Brain pericyte (primary cell): ENCODE results near the gene THSD4.

Source experiments
- DNase-seq: peaks from one replicate; pipeline ENCODE4 v3.0.0-alpha.2; 2012; ENCODE audit warnings: low read depth, low spot score

Gene THSD4

GRCh38 chr15:71493526-71493925, 378.3 kb downstream of the THSD4 start:
- no peak for DNase-seq

- no peak for DNase-seq
Observed at GRCh38 chr15:71494563-71495397, 379.5 kb downstream of the THSD4 start.

DNA sequence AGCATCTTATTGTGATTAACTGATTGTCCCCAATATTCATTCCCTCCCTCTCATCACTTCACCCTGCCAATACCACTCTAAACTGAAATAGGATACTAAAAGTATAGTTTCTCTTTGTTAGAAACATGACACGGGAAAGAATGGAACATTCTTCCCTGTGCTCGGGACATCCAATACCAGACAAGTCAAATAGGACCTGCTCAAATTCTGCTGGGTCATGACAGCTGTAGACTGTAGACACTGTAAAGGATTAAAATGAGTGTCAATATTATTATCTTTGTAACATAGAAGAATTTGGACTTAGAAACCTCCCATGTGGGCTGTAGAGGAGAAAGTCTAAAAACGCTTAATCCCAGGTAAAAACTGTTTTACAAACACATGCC, 380.1 kb downstream of the THSD4 start:
- DNase-seq, result no peak

GRCh38 chr15:71496336-71496955, 381.2 kb downstream of the THSD4 start:
- no peak for DNase-seq

DNA sequence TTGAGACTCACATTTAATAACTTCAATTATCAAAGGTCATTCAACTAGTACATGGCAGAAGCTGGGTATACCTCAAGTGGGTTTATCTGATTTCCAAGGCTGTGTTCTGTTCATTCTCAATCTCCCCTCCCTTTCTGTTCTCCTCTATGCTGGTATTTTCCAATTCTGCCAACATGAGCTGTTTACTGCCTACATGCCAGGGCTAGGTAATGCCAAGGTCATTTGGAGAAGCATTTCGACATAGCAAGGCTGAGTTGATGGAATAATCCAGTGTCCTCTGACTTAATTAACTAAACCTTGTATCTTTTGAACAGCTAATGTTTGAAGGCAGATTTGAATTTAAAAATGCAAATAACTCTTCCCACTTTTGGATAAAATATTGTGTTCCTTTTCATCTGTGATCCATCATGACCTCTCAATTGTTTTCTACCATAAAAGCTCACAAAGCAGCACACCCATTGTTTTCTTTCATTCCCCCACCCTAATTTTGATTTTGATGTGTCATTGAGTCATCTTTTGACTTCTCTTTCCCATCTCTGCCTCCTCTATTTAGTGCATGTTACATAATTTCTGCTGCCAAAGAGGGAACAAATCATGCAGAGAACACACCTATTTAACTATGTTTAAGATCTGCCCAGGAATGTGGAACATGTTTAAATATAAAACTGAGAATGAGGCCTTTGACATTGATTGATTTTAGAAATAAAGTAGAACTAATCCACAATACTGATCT, 386.2 kb downstream of the THSD4 start:
- no peak for DNase-seq

DNA sequence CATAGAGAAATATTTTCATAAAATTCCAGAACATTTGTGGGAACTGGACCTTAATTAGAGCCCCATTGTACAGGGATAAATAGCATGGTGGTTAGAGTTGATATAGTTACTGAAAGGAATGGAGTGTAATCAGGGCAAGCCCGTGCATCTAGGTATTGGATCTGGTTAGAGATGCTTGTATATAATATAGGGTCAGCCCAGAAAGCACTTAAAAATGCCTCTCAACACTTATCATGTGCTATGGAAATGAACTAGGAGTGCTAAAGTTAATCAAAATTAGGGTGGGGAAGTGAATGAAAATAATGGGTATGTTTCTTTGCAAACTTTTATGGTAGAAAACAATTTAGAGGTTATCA, 386.8 kb downstream of the THSD4 start:
- DNase-seq, result no peak

GRCh38 chr15:71505962-71506361, 390.7 kb downstream of the THSD4 start:
- no peak for DNase-seq

DNA sequence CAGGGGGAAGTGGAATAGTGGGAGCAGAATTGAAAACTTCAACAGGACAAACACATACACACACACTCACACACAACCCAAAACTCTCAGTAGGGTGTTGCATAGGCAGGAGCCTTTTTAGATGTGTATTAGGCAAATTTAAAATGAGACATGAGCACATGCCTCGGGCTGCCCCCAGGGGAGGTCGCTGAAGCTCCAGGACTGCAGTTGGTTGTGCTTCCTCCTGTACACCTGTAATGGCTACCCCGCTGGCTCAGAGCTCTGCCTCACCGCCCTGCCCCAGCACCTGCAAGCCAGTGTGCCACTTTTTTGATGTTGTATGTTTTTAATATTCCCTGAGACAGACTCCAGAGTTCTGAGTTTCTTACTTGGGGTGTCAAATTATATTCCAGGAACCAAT, 391.7 kb downstream of the THSD4 start:
- DNase-seq, result no peak

- DNase-seq, result no peak
Observed at GRCh38 chr15:71508081-71508682, 392.9 kb downstream of the THSD4 start.

GRCh38 chr15:71509139-71509538, 393.9 kb downstream of the THSD4 start:
- no peak for DNase-seq

DNA sequence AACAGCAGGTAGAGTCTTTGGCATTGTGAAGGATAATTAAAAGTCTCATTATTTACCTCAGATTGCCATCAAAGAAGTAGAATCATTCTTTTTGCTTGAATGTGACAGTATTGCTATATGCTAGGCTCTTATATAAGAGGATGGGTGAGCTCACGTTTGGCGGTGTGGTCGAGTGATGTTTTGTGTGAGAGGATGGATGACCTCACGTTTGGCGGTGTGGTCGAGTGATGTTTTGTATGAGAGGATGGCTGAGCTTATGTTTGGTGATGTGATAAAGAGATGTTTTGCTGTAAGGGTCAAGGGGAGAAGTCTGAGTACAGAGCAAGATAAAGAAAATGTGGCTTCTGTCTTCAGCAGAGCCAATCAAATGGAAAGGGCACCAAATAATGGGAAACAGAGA, 395.5 kb downstream of the THSD4 start:
- DNase-seq, result no peak

DNA sequence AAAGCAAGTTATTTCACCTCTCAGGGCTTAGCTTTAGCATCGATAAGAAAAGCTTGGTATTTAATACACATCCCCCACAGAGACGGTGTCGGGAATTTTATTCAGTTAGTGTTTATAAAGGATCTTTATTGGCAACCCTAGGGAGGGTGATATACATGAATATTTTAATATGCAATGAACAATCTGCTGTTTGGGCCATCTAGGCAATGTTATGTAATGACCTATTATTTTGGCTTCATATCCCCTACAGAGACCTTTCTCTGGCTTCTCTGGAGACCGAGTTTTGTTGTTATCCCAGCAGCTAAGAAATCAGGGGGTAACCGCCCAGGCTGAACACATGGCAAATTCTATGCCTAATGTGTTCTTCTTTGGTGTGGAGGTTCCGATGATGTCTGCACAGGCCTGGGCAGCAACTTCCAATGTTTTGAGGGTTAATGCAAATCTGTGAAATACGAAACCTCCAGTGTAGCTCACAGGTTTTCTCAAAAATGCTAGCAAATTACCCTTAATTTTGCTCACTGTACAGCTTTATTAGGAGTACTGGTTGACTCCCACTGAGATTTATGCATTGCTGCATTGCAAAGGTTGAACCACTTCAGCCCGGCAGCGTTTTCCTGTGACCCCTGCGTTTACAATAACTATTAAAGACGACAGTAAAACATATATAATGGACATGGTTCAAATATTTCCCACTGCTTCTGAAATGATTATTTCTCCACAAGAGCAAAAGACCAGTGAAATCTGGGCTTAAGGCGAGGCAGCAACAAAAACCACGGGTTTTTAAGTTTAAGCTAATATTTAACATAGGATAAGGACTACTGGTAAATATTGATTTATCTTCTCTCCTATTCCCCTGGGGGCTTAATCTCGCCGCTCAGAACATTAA, 396.8 kb downstream of the THSD4 start:
- peak; percentile 65 for DNase-seq

DNA sequence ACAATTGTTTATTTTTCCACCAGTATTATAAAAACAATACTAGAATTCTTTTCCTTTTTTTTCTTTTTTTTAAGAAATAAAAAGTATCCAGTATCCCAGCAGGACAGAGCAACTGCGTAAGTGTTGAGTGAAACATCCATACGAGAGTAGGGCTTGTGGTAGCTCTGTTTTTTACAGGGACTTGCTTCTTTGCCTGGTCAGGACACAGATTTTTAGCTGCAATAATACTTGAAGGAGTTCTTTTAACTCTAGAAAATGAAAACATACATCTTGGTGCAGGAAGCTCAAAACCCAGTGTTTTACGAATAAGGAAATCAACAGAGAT, 397.4 kb downstream of the THSD4 start:
- no peak for DNase-seq

GRCh38 chr15:71515375-71516186, 400.3 kb downstream of the THSD4 start:
- DNase-seq, result no peak

GRCh38 chr15:71517751-71518150, 402.5 kb downstream of the THSD4 start:
- DNase-seq, result no peak

GRCh38 chr15:71518661-71519060, 403.4 kb downstream of the THSD4 start:
- no peak for DNase-seq

- DNase-seq, result no peak
Observed at GRCh38 chr15:71526060-71526820, 411.0 kb downstream of the THSD4 start.

- DNase-seq, result no peak
Observed at GRCh38 chr15:71529361-71529760, 414.1 kb downstream of the THSD4 start.

GRCh38 chr15:71530116-71530515, 414.8 kb downstream of the THSD4 start:
- DNase-seq, result no peak

DNA sequence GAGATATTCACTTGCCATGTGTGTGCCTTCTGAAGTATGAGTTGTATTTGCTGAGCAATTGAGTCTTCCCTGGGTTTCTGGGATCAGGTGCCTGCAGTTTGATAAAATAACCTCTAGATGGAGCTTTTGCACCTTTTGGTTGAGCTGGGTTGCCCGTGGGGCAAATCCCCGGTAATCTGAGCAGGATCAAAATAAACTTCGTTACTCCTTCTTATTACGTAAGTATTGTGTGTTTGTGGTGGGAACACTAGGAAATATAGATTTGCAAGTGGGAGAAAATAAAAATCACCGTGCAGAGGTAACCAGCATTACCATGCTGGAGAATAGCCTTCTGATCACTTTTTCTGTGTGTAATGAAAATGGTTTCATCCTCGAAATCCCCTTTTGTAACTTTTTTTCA, 417.7 kb downstream of the THSD4 start:
- DNase-seq, result no peak
